Hepatocyte (in vitro differentiated cells): ENCODE results near the gene RTP3.

Experiments used
- CTCF ChIP-seq: fragments of 200-600 bp; sonication (generic); IDR thresholded peaks from 2 replicates; pipeline ENCODE4 v1.5.1; 2016; ENCODE audit warnings: antibody characterized with exemption, mild to moderate bottlenecking; ENCODE audit not compliant: poor library complexity
- EZH2 ChIP-seq: fragments of 200-600 bp; sonication (generic); IDR thresholded peaks from 2 replicates; pipeline ENCODE4 v1.6.1; 2016; ENCODE audit warnings: antibody characterized with exemption, mild to moderate bottlenecking, borderline replicate concordance
- EZH2phosphoT487 ChIP-seq: fragments of 200-600 bp; sonication (generic); IDR thresholded peaks from one replicate; pipeline ENCODE4 v1.6.1; 2018; ENCODE audit warnings: antibody characterized with exemption, mild to moderate bottlenecking, low read depth, moderate library complexity; ENCODE audit not compliant: unreplicated experiment, severe bottlenecking

- TF ChIP-seq CTCF (no peak), EZH2phosphoT487 (no peak), EZH2 (no peak)
Measured at GRCh38 chr3:46520531-46520930, 22.8 kb downstream of the RTP3 start.
